Measurements from ENCODE around the gene SPG21. TPM values are rescaled to one million over a fixed set of nuclear protein-coding genes. Genes with fewer than 3 reads are reported as not detected.

Gene SPG21
- total RNA-seq, 1 donor from 2014 or later, result 101 TPM

- H3K27me3 Mint-ChIP-seq, result no peaks in the 10 kb centered on the region
- no peak for DNase-seq (ENCODE audit: low spot score, unreplicated experiment)
- H3K4me1 Mint-ChIP-seq (ENCODE audit: low read depth), result no peaks in the 10 kb centered on the region
- H3K36me3 Mint-ChIP-seq (ENCODE audit: insufficient read depth), result no peaks in the 10 kb centered on the region
- no peak overlapping the region for H3K4me3 Mint-ChIP-seq (ENCODE audit: low read depth)
- no peak for TF ChIP-seq CTCF (IDR thresholded peaks at IDR 0.05; ENCODE audit: unreplicated experiment)
- peak overlapping the region; percentile 8 for H3K27ac Mint-ChIP-seq
- H3K9me3 Mint-ChIP-seq (ENCODE audit: low read depth), result peaks cover 3% of the 10 kb centered on the region
Observed at GRCh38 chr15:64930778-64931371, 58.8 kb downstream of the SPG21 start.

GRCh38 chr15:64930019-64930652, 59.6 kb downstream of the SPG21 start:
- H3K27ac Mint-ChIP-seq, result no peak overlapping the region

DNA sequence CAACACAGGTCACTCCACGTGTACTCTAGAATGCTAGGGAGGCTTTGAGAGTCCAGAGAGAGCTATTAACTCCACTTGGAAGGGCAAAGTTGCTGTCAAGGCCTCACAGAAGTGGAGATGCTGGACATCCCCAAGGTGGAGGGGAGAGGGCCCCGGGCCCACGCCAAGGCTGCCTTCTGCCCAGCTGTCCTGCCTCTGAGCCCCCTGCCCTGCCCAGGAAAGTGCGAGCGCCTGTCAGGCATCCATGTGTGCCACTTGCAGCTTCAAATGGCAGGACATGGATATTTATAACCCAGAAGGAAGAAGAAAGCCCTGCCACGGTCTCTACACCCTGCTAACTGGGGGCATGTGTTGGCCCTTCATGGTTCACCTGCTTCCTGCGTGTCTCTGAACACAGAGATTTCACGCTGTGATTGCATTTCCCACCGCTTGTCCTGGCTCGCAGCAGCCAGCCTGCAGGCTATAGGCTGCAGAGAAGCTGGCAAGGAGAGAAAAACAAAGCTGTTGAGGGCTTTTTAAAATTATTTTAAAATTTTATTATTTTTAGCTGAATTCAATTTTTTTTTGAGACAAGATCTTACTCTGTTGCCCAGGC, 61.0 kb downstream of the SPG21 start:
- TF ChIP-seq CTCF (IDR thresholded peaks at IDR 0.05; ENCODE audit: unreplicated experiment), result no peak
- H3K27ac Mint-ChIP-seq, result no peak overlapping the region
- no peaks in the 10 kb centered on the region for H3K27me3 Mint-ChIP-seq
- DNase-seq (ENCODE audit: low spot score, unreplicated experiment), result no peak
- no peaks in the 10 kb centered on the region for H3K4me1 Mint-ChIP-seq (ENCODE audit: low read depth)
- no peak overlapping the region for H3K4me3 Mint-ChIP-seq (ENCODE audit: low read depth)
- no peaks in the 10 kb centered on the region for H3K36me3 Mint-ChIP-seq (ENCODE audit: insufficient read depth)
- no peaks in the 10 kb centered on the region for H3K9me3 Mint-ChIP-seq (ENCODE audit: low read depth)

More at GRCh38 chr15:64930019-64930652, 59.6 kb downstream of the SPG21 start:
- no peak for TF ChIP-seq CTCF (IDR thresholded peaks at IDR 0.05; ENCODE audit: unreplicated experiment)
- peaks cover 3% of the 10 kb centered on the region for H3K9me3 Mint-ChIP-seq (ENCODE audit: low read depth)
- DNase-seq (ENCODE audit: low spot score, unreplicated experiment), result no peak
- no peak overlapping the region for H3K4me3 Mint-ChIP-seq (ENCODE audit: low read depth)
- no peaks in the 10 kb centered on the region for H3K36me3 Mint-ChIP-seq (ENCODE audit: insufficient read depth)
- no peaks in the 10 kb centered on the region for H3K27me3 Mint-ChIP-seq
- no peaks in the 10 kb centered on the region for H3K4me1 Mint-ChIP-seq (ENCODE audit: low read depth)

- H3K9me3 Mint-ChIP-seq (ENCODE audit: low read depth), result no peaks in the 10 kb centered on the region
- no peaks in the 10 kb centered on the region for H3K4me1 Mint-ChIP-seq (ENCODE audit: low read depth)
- H3K27me3 Mint-ChIP-seq, result no peaks in the 10 kb centered on the region
- no peak for DNase-seq (ENCODE audit: low spot score, unreplicated experiment)
- H3K27ac Mint-ChIP-seq, result no peak overlapping the region
- no peak for TF ChIP-seq CTCF (IDR thresholded peaks at IDR 0.05; ENCODE audit: unreplicated experiment)
- no peaks in the 10 kb centered on the region for H3K36me3 Mint-ChIP-seq (ENCODE audit: insufficient read depth)
- no peak overlapping the region for H3K4me3 Mint-ChIP-seq (ENCODE audit: low read depth)
Observed at GRCh38 chr15:64926661-64927060, 63.1 kb downstream of the SPG21 start.

- H3K36me3 Mint-ChIP-seq (ENCODE audit: insufficient read depth), result no peaks in the 10 kb centered on the region
- no peak for TF ChIP-seq CTCF (IDR thresholded peaks at IDR 0.05; ENCODE audit: unreplicated experiment)
- H3K4me1 Mint-ChIP-seq (ENCODE audit: low read depth), result no peaks in the 10 kb centered on the region
- H3K27ac Mint-ChIP-seq, result no peak overlapping the region
- no peaks in the 10 kb centered on the region for H3K27me3 Mint-ChIP-seq
- H3K4me3 Mint-ChIP-seq (ENCODE audit: low read depth), result no peak overlapping the region
- H3K9me3 Mint-ChIP-seq (ENCODE audit: low read depth), result no peaks in the 10 kb centered on the region
- DNase-seq (ENCODE audit: low spot score, unreplicated experiment), result no peak
Observed at GRCh38 chr15:64925335-64926330, 64.1 kb downstream of the SPG21 start.

All from progenitor cell of endocrine pancreas (in vitro differentiated cells).